Activated T-cell treated with anti-CD3 and anti-CD28 coated beads for 1 hour (primary cell): ENCODE data around the gene CABLES1.
"Not testable (repeated sequence)": the region's sequence is repeated elsewhere in the genome, so short reads cannot be mapped to it uniquely, and the experiment has no call there.

Source experiments
- DNase-seq: peaks from one replicate; pipeline ENCODE4 v3.0.0-alpha.2; 2020; ENCODE audit warnings: low read depth

Gene CABLES1, protein sequence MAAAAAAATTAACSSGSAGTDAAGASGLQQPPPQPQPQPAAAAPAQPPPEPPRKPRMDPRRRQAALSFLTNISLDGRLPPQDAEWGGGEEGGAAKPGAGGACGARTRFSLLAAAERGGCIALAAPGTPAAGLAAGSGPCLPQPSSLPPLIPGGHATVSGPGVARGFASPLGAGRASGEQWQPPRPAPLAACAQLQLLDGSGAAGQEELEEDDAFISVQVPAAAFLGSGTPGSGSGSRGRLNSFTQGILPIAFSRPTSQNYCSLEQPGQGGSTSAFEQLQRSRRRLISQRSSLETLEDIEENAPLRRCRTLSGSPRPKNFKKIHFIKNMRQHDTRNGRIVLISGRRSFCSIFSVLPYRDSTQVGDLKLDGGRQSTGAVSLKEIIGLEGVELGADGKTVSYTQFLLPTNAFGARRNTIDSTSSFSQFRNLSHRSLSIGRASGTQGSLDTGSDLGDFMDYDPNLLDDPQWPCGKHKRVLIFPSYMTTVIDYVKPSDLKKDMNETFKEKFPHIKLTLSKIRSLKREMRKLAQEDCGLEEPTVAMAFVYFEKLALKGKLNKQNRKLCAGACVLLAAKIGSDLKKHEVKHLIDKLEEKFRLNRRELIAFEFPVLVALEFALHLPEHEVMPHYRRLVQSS

GRCh38 chr18:23134780-23135549 lies at the start of gene CABLES1:
TSS of gene CABLES1 (plus strand) at chr18:23135485. CDS start at chr18:23135763, 278 bp downstream.
- no peak for DNase-seq

GRCh38 chr18:23087352-23087751 lies 47.9 kb upstream of the CABLES1 start:
- no peak for DNase-seq

GRCh38 chr18:23088310-23088709 lies 47.0 kb upstream of the CABLES1 start:
- DNase-seq: no peak

DNA sequence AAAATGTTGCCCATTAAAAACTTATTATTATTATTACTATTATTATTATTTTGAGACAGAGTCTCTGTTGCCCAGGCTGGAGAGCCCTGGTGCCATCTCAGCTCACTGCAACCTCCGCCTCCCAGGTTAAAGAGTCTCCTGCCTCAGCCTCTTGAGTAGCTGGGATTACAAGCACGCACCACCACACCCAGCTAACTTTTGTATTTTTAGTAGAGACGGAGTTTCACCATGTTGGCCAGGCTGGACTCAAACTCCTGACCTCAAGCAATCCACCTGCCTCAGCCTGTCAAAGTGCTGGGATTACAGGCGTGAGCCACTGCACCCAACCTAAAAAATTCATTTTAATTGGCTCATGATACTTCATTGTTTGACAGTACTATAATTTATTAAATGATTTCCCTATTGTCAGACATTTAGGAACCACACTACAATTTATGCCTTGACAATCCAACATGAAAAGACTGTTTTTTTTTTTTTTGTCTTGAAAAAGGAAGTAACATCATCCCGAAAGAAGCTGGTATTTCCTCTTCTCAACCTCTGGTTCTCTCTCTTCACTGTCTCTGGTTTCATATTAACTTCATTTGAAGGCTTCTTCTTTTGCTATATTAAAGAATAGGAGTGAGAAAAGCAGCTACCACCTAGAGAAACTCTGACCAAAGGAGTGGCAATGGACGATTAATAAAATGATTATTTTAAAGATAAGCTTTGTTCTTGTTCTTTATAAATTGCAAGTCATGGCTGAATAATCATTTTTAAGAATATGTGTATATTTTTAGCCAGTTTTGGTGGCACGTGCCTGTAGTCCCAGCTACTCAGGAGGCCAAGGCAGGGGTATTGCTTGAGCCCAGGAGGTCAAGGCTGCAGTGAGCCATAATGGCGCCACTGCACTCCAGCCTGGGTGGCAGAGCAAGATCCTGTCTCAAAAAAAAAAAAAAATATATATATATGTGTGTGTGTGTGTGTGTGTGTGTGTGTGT lies 44.0 kb upstream of the CABLES1 start:
- DNase-seq: not testable (repeated sequence)

DNA sequence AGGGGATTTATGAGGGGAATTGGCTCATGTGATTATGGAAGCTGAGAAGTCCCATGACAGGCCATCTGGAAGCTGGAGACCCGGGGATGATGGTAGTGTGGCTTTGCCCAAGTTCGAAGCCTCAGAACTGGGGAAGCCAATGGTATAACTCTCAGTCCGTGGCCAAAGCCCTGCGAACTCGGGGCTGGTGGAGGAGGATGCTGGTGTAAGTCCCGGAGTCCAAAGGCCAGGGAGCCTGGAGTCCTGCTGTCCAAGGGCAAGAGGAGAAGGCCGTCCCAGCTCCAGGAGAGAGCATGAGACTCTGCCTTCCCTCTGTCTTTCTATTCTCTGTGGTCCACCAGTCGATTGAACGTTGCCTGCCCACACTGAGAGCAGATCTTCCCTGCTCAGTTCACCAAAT lies 43.2 kb upstream of the CABLES1 start:
- DNase-seq: no peak

GRCh38 chr18:23093130-23093529 lies 42.2 kb upstream of the CABLES1 start:
- not testable (repeated sequence) for DNase-seq

DNA sequence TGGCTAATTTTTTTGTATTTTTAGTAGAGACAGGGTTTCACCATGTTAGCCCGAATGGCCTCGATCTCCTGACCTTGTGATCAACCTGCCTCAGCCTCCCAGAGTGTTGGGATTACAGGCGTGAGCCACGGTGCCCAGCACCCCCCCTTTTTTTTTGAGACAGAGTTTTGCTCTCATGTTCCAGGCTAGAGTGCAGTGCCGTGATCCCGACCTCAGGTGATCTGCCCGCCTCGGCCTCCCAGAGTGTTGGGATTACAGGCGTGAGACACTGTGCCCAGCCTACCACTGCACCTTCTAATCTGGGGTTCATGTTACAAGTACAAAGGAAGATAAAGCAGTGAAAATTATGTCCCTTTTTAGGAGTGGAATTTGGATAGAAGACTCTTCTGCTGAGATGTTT lies 41.5 kb upstream of the CABLES1 start:
- DNase-seq: no peak

DNA sequence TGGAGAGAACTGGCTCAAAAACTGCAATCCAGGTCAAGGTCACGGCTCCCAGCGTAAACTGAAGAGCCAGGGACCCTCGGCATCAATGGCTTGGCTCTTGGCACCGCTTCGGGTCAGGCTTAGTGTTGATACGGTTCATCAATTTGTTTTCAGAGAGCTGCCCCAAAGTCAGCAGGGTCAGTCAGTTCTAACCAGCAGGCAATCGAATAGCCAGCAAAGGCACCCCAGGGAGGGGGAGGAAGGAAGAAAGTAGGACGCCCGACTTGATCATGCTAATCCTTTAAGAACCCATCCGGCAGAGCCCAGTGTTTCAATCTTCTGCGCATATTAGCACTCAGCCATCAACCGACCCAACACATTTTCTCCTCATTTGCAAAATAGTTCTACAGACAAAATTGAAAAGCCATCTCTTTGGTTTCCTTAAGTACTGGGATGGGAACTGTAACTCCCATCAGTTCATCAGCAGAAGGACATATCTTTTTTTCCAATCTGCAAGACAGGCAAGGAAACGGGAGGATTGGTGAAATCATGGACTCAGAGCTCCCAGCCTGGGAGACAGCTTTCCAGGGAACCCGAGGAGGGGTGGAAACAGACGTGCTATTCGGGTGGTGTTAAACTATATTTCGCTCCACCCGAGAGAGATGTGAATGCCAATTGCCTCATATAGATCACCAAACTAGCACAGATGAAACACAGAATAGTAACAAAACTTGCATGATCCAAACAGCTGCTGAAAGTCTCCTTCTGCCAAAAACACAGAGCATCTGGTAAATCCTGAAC lies 40.7 kb upstream of the CABLES1 start:
- no peak for DNase-seq

DNA sequence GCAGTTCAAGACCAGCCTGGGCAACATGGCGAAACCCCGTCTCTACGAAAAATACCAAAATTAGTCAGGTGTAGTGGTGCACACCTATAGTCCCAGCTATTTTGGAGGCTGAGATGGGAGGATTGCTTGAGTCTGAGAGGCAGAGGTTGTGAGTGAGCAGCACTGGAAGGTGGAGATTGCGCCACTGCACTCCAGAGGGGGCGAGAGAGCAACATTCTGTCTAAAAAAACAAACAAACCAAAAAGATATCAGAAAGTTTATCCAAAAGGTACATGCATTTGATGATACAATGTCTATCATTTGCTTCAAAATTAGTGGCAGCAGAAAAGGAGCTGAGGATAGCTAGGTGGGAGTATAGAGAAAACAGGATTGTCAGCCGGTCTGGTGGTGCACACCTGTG lies 39.8 kb upstream of the CABLES1 start:
- DNase-seq: no peak

GRCh38 chr18:23097016-23097415 lies 38.3 kb upstream of the CABLES1 start:
- not testable (repeated sequence) for DNase-seq

GRCh38 chr18:23099621-23100020 lies 35.7 kb upstream of the CABLES1 start:
- DNase-seq: no peak

DNA sequence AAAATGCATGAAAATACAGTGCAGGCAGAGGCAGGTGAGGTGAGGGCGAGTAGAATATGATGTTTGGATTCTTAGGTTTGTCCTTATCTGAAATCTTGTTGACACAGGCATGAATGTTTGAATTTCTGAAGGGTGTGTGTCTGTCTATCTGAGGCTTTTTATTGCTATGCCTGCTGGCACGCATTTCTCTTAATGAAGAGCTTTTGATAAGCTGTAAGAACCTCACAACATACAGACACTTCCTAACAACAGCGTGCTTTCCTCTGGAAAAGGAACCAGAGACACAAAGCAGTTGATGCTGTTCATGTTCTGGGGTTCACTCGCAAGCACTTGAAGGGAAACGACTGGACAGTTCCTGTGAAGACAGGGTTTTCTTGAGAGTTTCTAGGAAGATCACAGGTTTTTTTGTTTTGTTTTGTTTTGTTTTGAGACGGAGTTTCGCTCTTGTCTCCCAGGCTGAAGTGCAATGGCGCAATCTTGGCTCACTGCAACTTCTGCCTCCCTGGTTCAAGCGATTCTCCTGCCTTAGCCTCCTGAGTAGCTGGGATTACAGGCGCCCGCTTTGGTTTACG lies 33.3 kb upstream of the CABLES1 start:
- DNase-seq: no peak

DNA sequence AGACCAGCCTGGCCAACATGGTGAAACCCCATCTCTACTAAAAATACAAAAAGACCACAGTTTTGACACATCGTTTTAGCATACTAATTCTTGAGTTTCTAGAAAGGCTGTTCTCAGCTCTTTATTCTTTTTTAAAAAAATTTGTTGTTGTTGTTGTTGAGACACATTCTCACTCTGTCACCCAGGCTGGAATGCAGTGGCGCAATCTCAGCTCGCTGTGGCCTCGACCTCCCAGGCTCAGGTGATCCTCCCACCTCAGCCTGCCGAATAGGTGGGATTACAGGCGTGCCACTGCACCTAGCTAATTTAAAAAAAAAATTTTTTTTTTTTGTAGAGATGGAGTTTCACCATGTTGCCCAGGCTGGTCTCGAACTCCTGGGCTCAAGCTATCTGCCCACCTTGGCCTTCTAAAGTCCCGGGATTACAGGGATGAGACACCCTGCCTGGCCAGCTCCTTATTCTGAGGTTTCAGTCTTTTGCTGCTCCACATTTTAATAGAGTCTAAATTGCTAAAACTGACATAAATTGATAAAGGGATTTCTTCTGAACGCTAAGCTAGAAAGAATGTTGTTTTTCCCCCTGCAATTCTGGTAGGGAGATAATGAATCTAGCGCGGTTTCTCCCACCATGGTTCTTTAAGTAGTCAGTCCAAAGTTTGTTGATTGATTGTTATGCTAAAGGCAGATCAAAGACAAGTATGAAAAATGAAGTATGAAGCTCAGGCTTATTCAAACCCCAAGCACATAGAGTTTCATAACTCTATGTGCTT lies 32.6 kb upstream of the CABLES1 start:
- DNase-seq: no peak

DNA sequence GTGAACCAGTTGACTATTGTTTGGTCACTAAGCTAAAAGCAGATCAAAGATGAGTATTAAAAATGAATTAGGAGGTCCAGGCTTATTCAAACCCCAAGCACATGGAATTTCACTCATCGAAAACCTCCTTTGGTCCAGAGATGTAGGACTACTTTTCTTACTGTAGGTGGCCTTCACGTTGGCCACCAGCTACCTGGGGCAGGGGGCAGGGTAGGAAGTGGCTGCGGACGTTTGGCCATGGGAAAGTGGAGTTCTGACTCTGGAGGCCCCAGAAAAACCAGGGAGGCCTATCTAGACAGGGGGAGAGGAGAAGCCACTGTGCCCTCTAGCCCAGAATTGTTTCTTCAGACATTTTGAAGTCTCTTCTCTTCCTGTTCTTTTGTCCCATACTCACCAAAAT lies 31.8 kb upstream of the CABLES1 start:
- DNase-seq: no peak

GRCh38 chr18:23105030-23105429 lies 30.3 kb upstream of the CABLES1 start:
- DNase-seq: no peak

- no peak for DNase-seq
Observed at GRCh38 chr18:23105581-23106219, 29.6 kb upstream of the CABLES1 start.

DNA sequence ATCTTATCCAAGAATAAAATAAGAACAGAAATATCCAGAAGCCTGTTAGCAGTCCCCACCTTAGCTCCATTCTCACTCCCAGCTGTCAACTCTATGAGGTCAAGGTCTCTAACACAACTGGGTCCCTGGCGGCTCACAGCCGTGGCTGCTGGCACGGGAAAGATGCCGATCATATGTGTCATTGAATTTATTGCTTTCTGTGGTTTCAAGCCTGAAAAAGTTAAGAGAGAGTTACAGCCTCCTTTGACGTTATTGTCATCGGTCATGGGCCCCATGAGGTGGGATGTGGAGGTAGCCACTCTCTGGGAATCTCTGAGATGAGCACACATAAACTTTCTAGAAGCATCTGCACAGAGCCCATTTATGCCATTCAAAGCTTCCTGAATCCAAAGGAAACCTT lies 28.7 kb upstream of the CABLES1 start:
- DNase-seq: no peak

GRCh38 chr18:23107718-23108117 lies 27.6 kb upstream of the CABLES1 start:
- no peak for DNase-seq

GRCh38 chr18:23108496-23108895 lies 26.8 kb upstream of the CABLES1 start:
- DNase-seq: no peak
